ENCODE data around the gene TLK2.

Gene TLK2

GRCh38 chr17:62658136-62658920 is 179.7 kb downstream of the TLK2 start:
- no peak for DNase-seq

GRCh38 chr17:62660629-62661118 is 182.0 kb downstream of the TLK2 start:
- no peak for DNase-seq

GRCh38 chr17:62661337-62661736 is 182.7 kb downstream of the TLK2 start:
- DNase-seq, result no peak

- DNase-seq, result no peak
Observed at GRCh38 chr17:62662855-62663254, 184.2 kb downstream of the TLK2 start.
